A172 (cell line): ENCODE results near the gene ZMYM4. TPM values are rescaled to one million over a fixed set of nuclear protein-coding genes. Genes with fewer than 3 reads are reported as not detected.

Experiments used
- DNase-seq: peaks from one replicate; pipeline ENCODE4 v3.0.0-alpha.2; 2015; ENCODE audit warnings: low spot score
- total RNA-seq: library from RNA; depleted of rRNA; stranded (reverse); fragments of >200 nt; shearing (Covaris generic); gene quantifications from 2 replicates; pipeline ENCODE4 v1.2.3, GENCODE V29; 2014

ZMYM4 gene
- total RNA-seq, 1 experiment from 2014 or later: 38.9 TPM

- DNase-seq: no peak
These were observed 10.5 kb downstream of the ZMYM4 start for GRCh38 chr1:35278886-35279554.

- no peak for DNase-seq
These were observed 11.0 kb downstream of the ZMYM4 start for GRCh38 chr1:35279555-35279904.

GRCh38 chr1:35280006-35280405 lies 11.5 kb downstream of the ZMYM4 start:
- no peak for DNase-seq

- no peak for DNase-seq
These were observed 13.1 kb downstream of the ZMYM4 start for GRCh38 chr1:35281565-35281964.

- no peak for DNase-seq
These were observed 13.7 kb downstream of the ZMYM4 start for GRCh38 chr1:35282172-35282571.

GRCh38 chr1:35284852-35285251 lies 16.3 kb downstream of the ZMYM4 start:
- no peak for DNase-seq

GRCh38 chr1:35285771-35286606 lies 17.5 kb downstream of the ZMYM4 start:
- no peak for DNase-seq

- DNase-seq: peak; percentile 46
These were observed 19.5 kb downstream of the ZMYM4 start for GRCh38 chr1:35287807-35288640.

- peak; percentile 5 for DNase-seq
These were observed 20.3 kb downstream of the ZMYM4 start for GRCh38 chr1:35288761-35289160.

GRCh38 chr1:35290452-35290851 lies 21.9 kb downstream of the ZMYM4 start:
- no peak for DNase-seq

GRCh38 chr1:35294809-35295208 lies 26.3 kb downstream of the ZMYM4 start:
- DNase-seq: no peak

- no peak for DNase-seq
These were observed 29.4 kb downstream of the ZMYM4 start for GRCh38 chr1:35297886-35298285.

- DNase-seq: no peak
These were observed 30.0 kb downstream of the ZMYM4 start for GRCh38 chr1:35298464-35298863.

GRCh38 chr1:35300376-35300775 lies 31.9 kb downstream of the ZMYM4 start:
- no peak for DNase-seq

- no peak for DNase-seq
These were observed 33.3 kb downstream of the ZMYM4 start for GRCh38 chr1:35301674-35302392.

- DNase-seq: no peak
These were observed 36.9 kb downstream of the ZMYM4 start for GRCh38 chr1:35305383-35305782.

GRCh38 chr1:35315649-35316048 lies 47.1 kb downstream of the ZMYM4 start:
- DNase-seq: no peak

- no peak for DNase-seq
These were observed 47.8 kb downstream of the ZMYM4 start for GRCh38 chr1:35316264-35316663.

GRCh38 chr1:35319988-35320713 lies 51.6 kb downstream of the ZMYM4 start:
- no peak for DNase-seq

- DNase-seq: no peak
These were observed 52.4 kb downstream of the ZMYM4 start for GRCh38 chr1:35320937-35321336.

GRCh38 chr1:35324486-35324885 lies 56.0 kb downstream of the ZMYM4 start:
- no peak for DNase-seq
